Endodermal cell (in vitro differentiated cells): ENCODE data around the gene CCDC91. TPM values are rescaled to one million over a fixed set of nuclear protein-coding genes. Genes with fewer than 3 reads are reported as not detected.

Source experiments
- DNase-seq: peaks from one replicate; pipeline ENCODE4 v3.0.0-alpha.2; 2017
- H3K27ac ChIP-seq: 2 replicates; pipeline ENCODE4 v1.5.1; 2013; ENCODE audit warnings: mild to moderate bottlenecking, low read depth, low read length, moderate library complexity
- H3K27me3 ChIP-seq: 2 replicates; pipeline ENCODE4 v1.6.1; 2013; ENCODE audit warnings: mild to moderate bottlenecking, low read length, moderate library complexity; ENCODE audit not compliant: insufficient read depth, control insufficient read depth, poor library complexity, severe bottlenecking
- H3K36me3 ChIP-seq: 2 replicates; pipeline ENCODE4 v1.7.0; 2013; ENCODE audit warnings: mild to moderate bottlenecking, low read length, moderate library complexity; ENCODE audit not compliant: control insufficient read depth, insufficient read depth
- H3K4me1 ChIP-seq: one replicate; pipeline ENCODE4 v1.7.0; 2013; ENCODE audit warnings: low read length; ENCODE audit not compliant: control insufficient read depth, insufficient read depth
- H3K4me3 ChIP-seq: 2 replicates; pipeline ENCODE4 v1.5.1; 2013; ENCODE audit warnings: mild to moderate bottlenecking, low read length, moderate library complexity
- H3K9ac ChIP-seq: 2 replicates; pipeline ENCODE4 v1.6.1; 2013; ENCODE audit warnings: mild to moderate bottlenecking, low read length, moderate library complexity; ENCODE audit not compliant: poor library complexity, severe bottlenecking; ENCODE audit errors: extremely low read depth
- H3K9me3 ChIP-seq: 2 replicates; pipeline ENCODE4 v1.6.1; 2013; ENCODE audit warnings: mild to moderate bottlenecking, low read length, moderate library complexity; ENCODE audit not compliant: control insufficient read depth
- H3K27ac Mint-ChIP-seq: 2 replicates; pipeline ENCODE4 v1.8.0; 2020; ENCODE audit warnings: mixed read lengths
- H3K27me3 Mint-ChIP-seq: 2 replicates; pipeline ENCODE4 v1.8.0; 2021; ENCODE audit warnings: mild to moderate bottlenecking, mixed read lengths; ENCODE audit not compliant: insufficient read depth
- H3K36me3 Mint-ChIP-seq: 2 replicates; pipeline ENCODE4 v1.8.0; 2020; ENCODE audit warnings: low read depth, mixed read lengths
- H3K4me1 Mint-ChIP-seq: 2 replicates; pipeline ENCODE4 v1.8.0; 2020; ENCODE audit warnings: mixed read lengths
- H3K4me3 Mint-ChIP-seq: 2 replicates; pipeline ENCODE4 v1.8.0; 2020; ENCODE audit warnings: mild to moderate bottlenecking, moderate library complexity, mixed read lengths
- H3K9me3 Mint-ChIP-seq: 2 replicates; pipeline ENCODE4 v1.8.0; 2020; ENCODE audit warnings: mild to moderate bottlenecking, mixed read lengths
- CTCF ChIP-seq: fragments of 200-600 bp; sonication (generic); conservative IDR thresholded peaks from 2 replicates; pipeline ENCODE4 v1.5.0; 2021; ENCODE audit warnings: antibody characterized with exemption, mild to moderate bottlenecking
- WGBS, 2 experiments: methylation state at CpG; one replicate each; pipeline versions ENCODE4 v1.1.5 to v1.1.7; 2013; ENCODE audit warnings: missing lambda C conversion rate in 2 of 2, mixed read lengths in 1 of 2; ENCODE audit not compliant: insufficient coverage in 1 of 2, insufficient read length in 1 of 2; 5-methylcytosine and 5-hydroxymethylcytosine counted together
- total RNA-seq, 2 donors: library from RNA; stranded (reverse); fragmentation: NEBNext Ultra II Directional in 1 of 2; extraction: Animal tissue kit (Norgen Biotek cat#: 25700) in 1 of 2; gene quantifications; 2 replicates in 1 of 2; 3 replicates in 1 of 2; pipeline ENCODE4 v1.2.1, GENCODE V29; 2021

CCDC91 gene
- total RNA-seq, 2 donors from 2014 or later = 25.3 to 45.7 TPM

- Histone ChIP-seq H3K4me1 (no peaks in the 10 kb centered on the region), H3K27ac (no peak overlapping the region), H3K9me3 (no peaks in the 10 kb centered on the region), H3K4me3 (no peak overlapping the region), H3K27me3 (no peaks in the 10 kb centered on the region), H3K36me3 (no peaks in the 10 kb centered on the region), H3K9ac (no peak overlapping the region)
- TF ChIP-seq CTCF = no peak
- no peak for DNase-seq
- H3K9me3 Mint-ChIP-seq = peaks cover 2% of the 10 kb centered on the region
- peaks cover 2% of the 10 kb centered on the region for H3K36me3 Mint-ChIP-seq
- H3K4me1 Mint-ChIP-seq = peaks cover 6% of the 10 kb centered on the region
- H3K27ac Mint-ChIP-seq = no peak overlapping the region
- WGBS, 2 experiments = 79 to 88% methylated on average over 3 of the region's 3 CpGs
- no peaks in the 10 kb centered on the region for H3K27me3 Mint-ChIP-seq
- no peak overlapping the region for H3K4me3 Mint-ChIP-seq
Observed at GRCh38 chr12:28570811-28571210, 380.6 kb downstream of the CCDC91 start.

- Mint-ChIP-seq H3K27ac (no peak overlapping the region), H3K9me3 (peaks cover 2% of the 10 kb centered on the region), H3K27me3 (no peaks in the 10 kb centered on the region), H3K4me3 (no peak overlapping the region), H3K4me1 (peaks cover 2% of the 10 kb centered on the region), H3K36me3 (no peaks in the 10 kb centered on the region)
- Histone ChIP-seq H3K27ac (no peak overlapping the region), H3K36me3 (no peaks in the 10 kb centered on the region), H3K9ac (no peak overlapping the region), H3K4me1 (no peaks in the 10 kb centered on the region), H3K9me3 (no peaks in the 10 kb centered on the region), H3K4me3 (no peak overlapping the region), H3K27me3 (no peaks in the 10 kb centered on the region)
- 89 to 100% methylated on average over 2 to 5 of the region's 5 CpGs for WGBS, 2 experiments
- TF ChIP-seq CTCF = no peak
- DNase-seq = no peak
Observed at GRCh38 chr12:28574746-28575592, 384.7 kb downstream of the CCDC91 start.

DNA sequence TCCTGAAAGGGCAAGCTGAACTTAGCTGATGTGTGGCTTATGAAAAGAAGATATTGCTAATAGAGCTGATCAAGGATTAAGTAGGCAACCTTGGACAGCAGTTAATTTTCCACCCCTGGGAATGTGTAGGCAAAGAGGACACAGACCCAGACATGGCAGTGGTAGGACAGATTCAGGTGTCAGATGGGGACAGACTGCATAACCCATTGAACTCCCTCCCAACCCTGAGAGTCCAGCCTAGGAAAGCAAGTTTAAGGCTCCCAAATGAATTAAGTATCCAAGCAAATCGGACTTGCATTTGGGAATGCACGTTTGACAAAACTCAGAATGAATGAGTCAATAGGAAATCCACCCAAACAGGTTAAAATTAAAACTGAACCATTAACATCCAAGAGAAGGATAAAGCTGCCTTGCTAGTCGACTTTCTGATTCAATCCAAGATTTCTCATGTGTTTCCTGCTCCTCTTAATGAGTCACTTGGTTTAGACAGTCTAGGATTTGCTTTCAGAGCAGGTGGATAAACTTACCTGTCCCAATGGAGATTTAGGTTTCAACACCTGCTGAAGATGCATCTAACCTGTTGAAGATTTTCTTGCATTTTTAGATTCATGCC, 385.4 kb downstream of the CCDC91 start:
- H3K4me1 ChIP-seq = no peaks in the 10 kb centered on the region
- no peaks in the 10 kb centered on the region for H3K27me3 ChIP-seq
- H3K27ac ChIP-seq = no peak overlapping the region
- no peak overlapping the region for H3K9ac ChIP-seq
- no peaks in the 10 kb centered on the region for H3K36me3 Mint-ChIP-seq
- H3K4me3 ChIP-seq = no peak overlapping the region
- no peak overlapping the region for H3K27ac Mint-ChIP-seq
- no peaks in the 10 kb centered on the region for H3K9me3 ChIP-seq
- peaks cover 2% of the 10 kb centered on the region for H3K4me1 Mint-ChIP-seq
- DNase-seq = no peak
- no peak overlapping the region for H3K4me3 Mint-ChIP-seq
- TF ChIP-seq CTCF = no peak
- WGBS, 2 experiments = 84 to 100% methylated on average over 1 to 2 of the region's 3 CpGs
- H3K27me3 Mint-ChIP-seq = no peaks in the 10 kb centered on the region
- peaks cover 2% of the 10 kb centered on the region for H3K9me3 Mint-ChIP-seq
- no peaks in the 10 kb centered on the region for H3K36me3 ChIP-seq
